GM12864 (cell line): ENCODE measurements around the gene SV2C.

Source experiments
- DNase-seq: peaks from one replicate; pipeline ENCODE4 v3.0.0-alpha.2; 2011; ENCODE audit warnings: low read depth
- H3K4me3 ChIP-seq: 2 replicates; pipeline ENCODE4 v1.5.1; 2011; ENCODE audit warnings: mild to moderate bottlenecking, low read depth, low read length, control low read depth
- CTCF ChIP-seq: IDR thresholded peaks from 2 replicates; pipeline ENCODE4 v1.5.1; 2011; ENCODE audit warnings: low read depth, mild to moderate bottlenecking, moderate library complexity, low read length, control low read depth, inconsistent platforms; ENCODE audit errors: missing control alignments

SV2C gene

GRCh38 chr5:76280494-76280893 lies 197.3 kb downstream of the SV2C start:
- no peak overlapping the region for H3K4me3 ChIP-seq
- no peak for DNase-seq
- TF ChIP-seq CTCF, result no peak

GRCh38 chr5:76283670-76284069 lies 200.5 kb downstream of the SV2C start:
- TF ChIP-seq CTCF, result no peak
- H3K4me3 ChIP-seq, result no peak overlapping the region
- DNase-seq, result no peak

GRCh38 chr5:76289692-76290091 lies 206.5 kb downstream of the SV2C start:
- TF ChIP-seq CTCF, result no peak
- H3K4me3 ChIP-seq, result no peak overlapping the region
- DNase-seq, result no peak

- no peak for TF ChIP-seq CTCF
- H3K4me3 ChIP-seq, result no peak overlapping the region
- DNase-seq, result no peak
These were observed 207.2 kb downstream of the SV2C start for GRCh38 chr5:76290321-76290757.

GRCh38 chr5:76291305-76292077 lies 208.3 kb downstream of the SV2C start:
- no peak for TF ChIP-seq CTCF
- no peak overlapping the region for H3K4me3 ChIP-seq
- DNase-seq, result no peak

GRCh38 chr5:76292620-76293322 lies 209.6 kb downstream of the SV2C start:
- H3K4me3 ChIP-seq, result no peak overlapping the region
- DNase-seq, result peak; percentile 12

More at GRCh38 chr5:76292620-76293322, 209.6 kb downstream of the SV2C start:
- TF ChIP-seq CTCF, result no peak
